Left lung (tissue), 10 donors: Measurements from ENCODE around the gene P2RX4. TPM values are rescaled to one million over a fixed set of nuclear protein-coding genes. Genes with fewer than 3 reads are reported as not detected.

Source experiments
- ATAC-seq: fragments of 200-7000 bp; cut with Tn5 transposase; one replicate; pipeline ENCODE4 v1.9.1; 2020; ENCODE audit warnings: moderate library complexity
- DNase-seq, 4 donors: peaks; one replicate each; pipeline ENCODE4 v3.0.0-alpha.2; 2013 to 2020
- H3K27ac ChIP-seq, 2 donors: fragments of 200-600 bp; sonication (generic) in 1 of 2; one replicate each; pipeline versions ENCODE4 v1.5.0 to v1.8.0; 2020 to 2021
- H3K27me3 ChIP-seq, 2 donors: fragments of 200-600 bp; sonication (generic) in 1 of 2; one replicate each; pipeline versions ENCODE4 v1.5.0 to v1.8.0; 2020 to 2021
- H3K36me3 ChIP-seq, 2 donors: fragments of 200-600 bp; sonication (generic) in 1 of 2; one replicate each; pipeline versions ENCODE4 v1.5.0 to v1.8.0; 2020 to 2021
- H3K4me1 ChIP-seq, 2 donors: fragments of 200-600 bp; one replicate each; pipeline ENCODE4 v1.8.0; 2021
- H3K4me3 ChIP-seq, 2 donors: fragments of 200-600 bp; sonication (generic) in 1 of 2; one replicate each; pipeline versions ENCODE4 v1.5.0 to v1.8.0; 2020 to 2021; ENCODE audit warnings: mild to moderate bottlenecking in 1 of 2
- H3K9me3 ChIP-seq, 2 donors: fragments of 200-600 bp; sonication (generic) in 1 of 2; one replicate each; pipeline versions ENCODE4 v1.5.0 to v1.8.0; 2020 to 2021
- intact Hi-C, 2 donors: fragments of 100-400 bp; cut with DNase I; formaldehyde crosslinking; loops; one replicate each; pipeline versions ENCODE4 v1.11.2 to v1.14.2; 2022
- polyA plus RNA-seq, 6 donors: library from polyadenylated mRNA; unstranded; fragments of 120-200 nt; gene quantifications; one replicate each; pipeline ENCODE4 v1.2.1, GENCODE V29; 2013; ENCODE audit not compliant: insufficient read length in 6 of 6
- total RNA-seq, 2 donors: library from RNA; stranded (reverse); fragmentation: NEBNext Ultra II Directional; extraction: Animal tissue kit (Norgen Biotek cat#: 25700); gene quantifications; one replicate each; pipeline ENCODE4 v1.2.1, GENCODE V29; 2021
- TF ChIP-seq, protein P1 (sequence below), 2 donors: fragments of 200-600 bp; sonication (generic) in 1 of 2; IDR thresholded peaks; one replicate each; pipeline versions ENCODE4 v1.5.0 to v1.8.0; 2021; ENCODE audit warnings: antibody characterized with exemption in 2 of 2
- donor health status: DM: no; HTN: yes; CAD: no.
- donor health status: DM: no; HTN: no; CAD: no.

The P2RX4 gene
- total and polyA plus RNA-seq, 8 donors: 29.2 to 75.1 (median 31.2) TPM

DNA sequence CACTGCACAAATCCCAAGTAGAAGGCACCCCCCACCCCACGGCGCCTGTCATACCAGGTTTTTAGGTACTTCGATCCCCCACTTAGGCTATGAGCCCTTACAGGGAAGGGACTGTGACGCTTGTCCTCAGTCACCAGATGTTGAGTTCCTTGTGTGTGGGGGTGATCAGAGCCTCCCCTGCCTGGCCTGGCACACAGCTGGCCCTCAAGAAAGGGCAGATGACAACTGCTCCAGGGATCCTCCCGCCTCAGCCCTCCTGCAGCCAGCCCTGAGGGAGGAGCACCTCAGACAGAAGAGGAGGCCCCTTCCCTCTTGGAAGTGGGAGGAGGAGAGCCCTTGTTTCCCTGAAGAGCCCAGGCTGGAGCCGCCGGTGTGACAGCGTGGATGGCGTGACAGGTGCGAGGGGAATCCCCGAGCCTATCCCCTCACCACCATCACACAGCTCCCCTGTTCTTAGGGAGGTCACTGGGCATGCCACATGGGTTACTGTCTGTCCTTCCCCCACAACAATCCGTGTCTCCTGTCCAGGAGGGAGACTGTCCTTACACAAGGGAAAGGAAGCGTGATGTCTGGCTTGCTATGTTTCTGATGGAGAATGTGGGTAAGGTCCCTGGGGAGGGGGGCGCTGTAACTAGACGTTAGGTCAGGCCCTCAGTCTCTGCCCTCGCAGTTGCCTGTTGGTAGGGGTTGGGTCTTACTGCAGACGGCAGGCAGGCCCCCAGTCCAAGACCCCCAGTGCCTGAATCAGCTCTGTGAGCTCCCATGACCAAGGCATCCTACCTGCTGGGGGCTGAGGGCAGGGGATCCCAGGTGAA is 31.4 kb downstream of the P2RX4 start:
- Histone ChIP-seq H3K27ac (peak overlapping the region in 1 of 2 donors; percentile 80), H3K27me3 (no peaks in the 10 kb centered on the region), H3K36me3 (peaks cover 0 to 77% of the 10 kb centered on the region in 2 donors), H3K4me1 (peaks cover 2 to 44% of the 10 kb centered on the region in 2 donors), H3K4me3 (peak overlapping the region in 1 of 2 donors; percentile 1), H3K9me3 (no peaks in the 10 kb centered on the region)
- TF ChIP-seq, protein P1, sequence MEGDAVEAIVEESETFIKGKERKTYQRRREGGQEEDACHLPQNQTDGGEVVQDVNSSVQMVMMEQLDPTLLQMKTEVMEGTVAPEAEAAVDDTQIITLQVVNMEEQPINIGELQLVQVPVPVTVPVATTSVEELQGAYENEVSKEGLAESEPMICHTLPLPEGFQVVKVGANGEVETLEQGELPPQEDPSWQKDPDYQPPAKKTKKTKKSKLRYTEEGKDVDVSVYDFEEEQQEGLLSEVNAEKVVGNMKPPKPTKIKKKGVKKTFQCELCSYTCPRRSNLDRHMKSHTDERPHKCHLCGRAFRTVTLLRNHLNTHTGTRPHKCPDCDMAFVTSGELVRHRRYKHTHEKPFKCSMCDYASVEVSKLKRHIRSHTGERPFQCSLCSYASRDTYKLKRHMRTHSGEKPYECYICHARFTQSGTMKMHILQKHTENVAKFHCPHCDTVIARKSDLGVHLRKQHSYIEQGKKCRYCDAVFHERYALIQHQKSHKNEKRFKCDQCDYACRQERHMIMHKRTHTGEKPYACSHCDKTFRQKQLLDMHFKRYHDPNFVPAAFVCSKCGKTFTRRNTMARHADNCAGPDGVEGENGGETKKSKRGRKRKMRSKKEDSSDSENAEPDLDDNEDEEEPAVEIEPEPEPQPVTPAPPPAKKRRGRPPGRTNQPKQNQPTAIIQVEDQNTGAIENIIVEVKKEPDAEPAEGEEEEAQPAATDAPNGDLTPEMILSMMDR (IDR thresholded peaks at IDR 0.05): no peak
- DNase-seq (peak in 2 of 4 donors; percentile 11 to 54), ATAC-seq (no peak)
- intact Hi-C loops: no loop called here

DNA sequence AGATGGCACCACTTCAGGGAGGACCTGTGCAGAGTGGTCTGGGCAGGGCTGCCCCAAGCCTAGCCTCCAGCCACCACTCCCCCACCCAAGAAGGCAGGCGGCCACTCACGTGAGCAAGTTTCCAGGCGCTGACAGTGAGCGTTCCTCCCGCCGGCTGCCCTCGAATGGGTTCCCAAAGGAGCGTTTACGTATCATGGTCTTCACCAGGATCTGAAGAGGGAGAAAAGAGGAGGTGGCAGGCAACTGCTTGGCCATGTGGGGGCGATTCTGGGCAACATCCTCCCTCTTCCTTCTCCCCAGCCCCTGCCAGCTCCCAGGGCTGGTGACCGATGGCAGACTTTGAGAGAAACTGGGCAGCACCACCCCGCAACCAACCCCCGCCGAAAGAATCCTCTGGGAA is 35.1 kb downstream of the P2RX4 start:
- TF ChIP-seq, protein P1 (IDR thresholded peaks at IDR 0.05): no peak
- H3K27me3 ChIP-seq: no peaks in the 10 kb centered on the region
- H3K9me3 ChIP-seq: no peaks in the 10 kb centered on the region
- intact Hi-C loops: no loop called here
- H3K4me1 ChIP-seq: peaks cover 2 to 18% of the 10 kb centered on the region in 2 donors
- no peak for ATAC-seq
- peak in 1 of 4 donors; percentile 61 for DNase-seq
- no peak overlapping the region for H3K4me3 ChIP-seq
- H3K36me3 ChIP-seq: peaks cover 0 to 89% of the 10 kb centered on the region in 2 donors
- no peak overlapping the region for H3K27ac ChIP-seq

DNA sequence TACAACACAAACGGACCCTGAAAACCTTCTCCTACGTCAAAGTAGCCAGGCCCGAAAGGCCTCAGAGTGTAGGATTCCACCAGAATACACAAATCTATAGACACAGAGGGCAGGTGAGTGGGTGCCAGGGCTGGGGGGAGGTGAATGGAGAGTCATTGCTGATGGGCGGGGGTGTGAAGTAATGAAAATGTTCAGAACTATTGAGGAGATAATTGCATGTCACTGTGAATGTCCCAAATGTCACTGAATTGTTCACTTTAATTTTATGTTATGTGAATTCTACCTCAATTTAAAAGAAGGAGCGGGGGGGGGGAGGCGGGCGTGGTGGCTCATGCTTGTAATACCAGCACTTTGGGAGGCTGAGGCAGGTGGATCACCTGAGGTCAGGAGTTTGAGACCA is 36.0 kb downstream of the P2RX4 start:
- Histone ChIP-seq H3K4me1 (peaks cover under 1 to 8% of the 10 kb centered on the region in 2 donors), H3K36me3 (peaks cover 0 to 93% of the 10 kb centered on the region in 2 donors), H3K4me3 (no peak overlapping the region), H3K9me3 (no peaks in the 10 kb centered on the region), H3K27me3 (no peaks in the 10 kb centered on the region), H3K27ac (no peak overlapping the region)
- DNase-seq (no peak), ATAC-seq (no peak)
- TF ChIP-seq, protein P1 (IDR thresholded peaks at IDR 0.05): no peak
- intact Hi-C loops: no loop called here

DNA sequence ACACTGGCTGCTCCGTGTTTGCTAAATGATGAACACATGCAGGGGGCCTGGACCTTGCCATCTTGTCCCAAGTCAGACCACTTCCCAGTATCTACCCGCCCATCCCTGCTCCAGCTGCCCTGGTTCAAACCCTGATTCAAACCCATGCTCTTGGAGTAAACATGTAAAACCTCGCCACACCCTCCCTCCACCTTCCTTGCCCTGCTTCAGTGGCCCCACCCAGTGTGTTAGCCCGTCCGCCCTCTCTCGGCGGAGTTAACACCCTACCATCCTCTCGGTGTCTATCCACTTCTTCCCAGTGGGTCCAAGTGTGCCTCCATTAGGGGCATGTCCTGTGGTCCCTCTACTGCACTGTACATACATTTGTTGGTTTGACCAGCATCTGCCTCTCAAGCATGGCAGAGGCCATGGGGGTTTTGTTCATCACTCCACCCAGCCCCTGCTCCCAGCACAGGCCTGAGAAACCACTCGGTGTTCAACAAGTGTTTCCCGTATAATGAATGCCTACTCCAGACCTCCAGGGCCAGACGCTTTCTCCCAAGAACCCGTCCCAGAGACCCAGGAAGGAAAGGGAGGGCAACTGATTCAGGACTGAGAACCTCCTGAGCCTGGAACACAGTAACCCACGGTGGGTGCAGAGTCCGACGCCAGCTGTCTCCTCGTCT is 37.1 kb downstream of the P2RX4 start:
- TF ChIP-seq, protein P1 (IDR thresholded peaks at IDR 0.05): no peak
- no peaks in the 10 kb centered on the region for H3K4me1 ChIP-seq
- no peaks in the 10 kb centered on the region for H3K9me3 ChIP-seq
- no peak overlapping the region for H3K27ac ChIP-seq
- peak in 1 of 4 donors; percentile 20 for DNase-seq
- no peak overlapping the region for H3K4me3 ChIP-seq
- H3K27me3 ChIP-seq: no peaks in the 10 kb centered on the region
- intact Hi-C loops: no loop called here
- peaks cover 0 to 98% of the 10 kb centered on the region in 2 donors for H3K36me3 ChIP-seq
- ATAC-seq: no peak

DNA sequence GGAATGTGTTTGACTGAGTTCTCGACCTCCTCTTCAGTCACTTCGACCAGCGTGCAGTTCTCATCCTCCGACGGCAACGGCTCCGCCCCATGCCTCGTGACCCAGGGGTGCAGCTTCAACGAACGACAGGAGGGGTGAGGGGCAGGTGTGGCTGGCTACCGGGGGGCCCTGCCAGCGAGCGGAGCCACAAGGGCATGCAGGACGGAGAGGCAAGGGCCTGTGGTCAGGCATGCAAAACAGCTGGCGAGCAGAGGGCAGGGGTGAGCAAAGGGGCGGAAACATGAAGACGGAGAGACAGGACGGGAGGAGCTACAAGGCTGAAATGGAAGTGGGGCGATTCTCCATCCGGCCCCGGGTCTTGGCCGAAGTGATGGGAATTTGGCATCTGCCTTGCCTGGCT is 38.7 kb downstream of the P2RX4 start:
- peak in 1 of 4 donors; percentile 73 for DNase-seq
- Histone ChIP-seq H3K36me3 (peaks cover 0 to 99% of the 10 kb centered on the region in 2 donors), H3K9me3 (no peaks in the 10 kb centered on the region), H3K4me3 (no peak overlapping the region), H3K27me3 (no peaks in the 10 kb centered on the region), H3K4me1 (no peaks in the 10 kb centered on the region), H3K27ac (no peak overlapping the region)
- TF ChIP-seq, protein P1 (IDR thresholded peaks at IDR 0.05): no peak
- ATAC-seq: no peak
- intact Hi-C loops: no loop called here
